Adrenal gland (tissue), 5 donors: ENCODE measurements around the gene RLN2.
"Not testable (repeated sequence)": the region's sequence is repeated elsewhere in the genome, so short reads cannot be mapped to it uniquely, and the experiment has no call there.

Source experiments
- CTCF ChIP-seq, 6 experiments: fragments of 450-650 bp in 4 of 6; fragments of 200-600 bp in 2 of 6; sonication (generic) in 1 of 6; IDR thresholded peaks; 1 replicate in 5 of 6; 2 replicates in 1 of 6; pipeline versions ENCODE4 v1.5.1 to v1.8.0; 2016 to 2021; ENCODE audit warnings: antibody characterized with exemption in 6 of 6, mild to moderate bottlenecking in 2 of 6, moderate library complexity in 1 of 6
- POLR2A ChIP-seq, 2 donors: fragments of 450-650 bp; IDR thresholded peaks; one replicate each; pipeline ENCODE4 v1.6.1; 2017; ENCODE audit warnings: antibody characterized with exemption in 2 of 2, mild to moderate bottlenecking in 2 of 2, moderate library complexity in 1 of 2
- donor health status: DM: no; HTN: no; CAD: no.

GRCh38 chr9:5331276-5331675, 26.8 kb upstream of the RLN2 start:
- TF ChIP-seq CTCF, POLR2A (IDR thresholded peaks at IDR 0.05): not testable (repeated sequence)
